ENCODE results near the gene ADORA3.

Gene ADORA3

DNA sequence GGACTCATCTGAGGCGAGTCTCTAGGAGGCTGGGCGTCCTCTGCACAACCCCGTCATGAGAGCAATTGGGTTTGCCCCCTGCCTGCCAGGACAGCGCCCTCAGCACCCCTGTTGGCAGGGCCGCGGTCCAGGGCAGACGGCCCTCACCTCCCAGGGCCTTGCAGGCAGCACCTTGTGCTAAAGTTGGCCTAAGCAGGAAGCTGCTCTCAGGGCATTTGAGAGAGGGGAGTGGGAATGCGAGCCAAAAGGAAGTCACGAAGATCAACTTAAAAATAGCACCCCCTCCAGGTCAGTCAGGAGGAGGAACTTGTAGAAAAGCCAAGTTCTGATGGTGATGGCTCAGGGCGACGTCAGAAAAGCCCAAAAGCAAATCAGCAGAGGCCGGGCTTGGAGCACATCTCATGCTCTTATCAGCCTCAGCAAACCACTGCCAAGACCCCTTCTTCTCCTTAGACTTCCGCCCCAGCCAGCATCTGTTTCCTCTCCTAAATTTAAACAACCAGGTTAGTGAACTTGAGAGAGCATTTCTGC, 12.6 kb upstream of the ADORA3 start:
- H3K9me3 Mint-ChIP-seq, result no peaks in the 10 kb centered on the region
- no peak for DNase-seq (ENCODE audit: low spot score in 2 of 2)
- peaks cover 3% of the 10 kb centered on the region for H3K36me3 Mint-ChIP-seq (ENCODE audit: insufficient read depth)
- H3K27me3 Mint-ChIP-seq, result no peaks in the 10 kb centered on the region
- peak; percentile 45 for ATAC-seq (replicated peaks; ENCODE audit: extremely low read depth, poor library complexity, severe bottlenecking)
- H3K4me3 Mint-ChIP-seq, result peak overlapping the region; percentile 68
- peaks cover 28% of the 10 kb centered on the region for H3K4me1 Mint-ChIP-seq
- H3K27ac Mint-ChIP-seq (ENCODE audit: low read depth), result no peak overlapping the region

DNA sequence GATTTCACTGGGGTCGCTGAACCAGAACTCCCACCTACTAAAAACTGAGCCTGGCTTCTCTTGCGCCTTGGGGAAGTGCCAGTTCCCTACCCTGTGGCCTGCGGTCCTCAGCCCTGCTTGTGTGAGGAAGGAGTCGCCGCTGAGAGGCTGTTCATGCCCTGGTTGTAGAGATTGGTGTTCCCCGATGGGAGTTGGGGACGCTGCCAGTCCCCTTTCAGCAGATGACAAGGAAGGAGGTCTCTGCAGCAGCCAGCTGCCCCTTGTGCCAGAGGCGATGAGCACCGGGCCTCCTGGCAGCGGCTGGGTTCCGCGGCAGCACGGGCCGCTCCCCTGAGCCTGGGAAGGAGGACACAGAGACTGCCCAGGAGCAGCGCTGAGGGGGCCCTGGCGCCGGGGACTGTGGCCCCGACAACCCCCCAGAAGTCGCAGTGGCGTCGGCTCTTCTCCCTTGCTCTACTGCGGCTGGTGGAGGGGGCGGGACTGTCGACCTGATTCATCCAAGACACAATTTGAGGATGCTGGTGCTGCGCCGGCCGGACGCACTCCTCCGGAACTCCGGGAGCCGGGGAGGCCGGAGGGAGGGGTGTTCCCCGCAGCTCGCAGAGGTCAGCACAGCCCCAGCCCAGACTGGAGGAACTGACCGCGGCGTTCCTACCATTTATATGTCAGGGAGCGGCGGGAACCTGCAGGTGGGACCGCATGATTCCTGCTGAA, 12.0 kb upstream of the ADORA3 start:
- Mint-ChIP-seq H3K4me3 (peak overlapping the region; percentile 68), H3K4me1 (peaks cover 28% of the 10 kb centered on the region), H3K27ac (ENCODE audit: low read depth) (no peak overlapping the region), H3K36me3 (ENCODE audit: insufficient read depth) (peaks cover 3% of the 10 kb centered on the region), H3K9me3 (no peaks in the 10 kb centered on the region), H3K27me3 (no peaks in the 10 kb centered on the region)
- no peak for ATAC-seq (replicated peaks; ENCODE audit: extremely low read depth, poor library complexity, severe bottlenecking)
- DNase-seq (ENCODE audit: low spot score in 2 of 2), result no peak

DNA sequence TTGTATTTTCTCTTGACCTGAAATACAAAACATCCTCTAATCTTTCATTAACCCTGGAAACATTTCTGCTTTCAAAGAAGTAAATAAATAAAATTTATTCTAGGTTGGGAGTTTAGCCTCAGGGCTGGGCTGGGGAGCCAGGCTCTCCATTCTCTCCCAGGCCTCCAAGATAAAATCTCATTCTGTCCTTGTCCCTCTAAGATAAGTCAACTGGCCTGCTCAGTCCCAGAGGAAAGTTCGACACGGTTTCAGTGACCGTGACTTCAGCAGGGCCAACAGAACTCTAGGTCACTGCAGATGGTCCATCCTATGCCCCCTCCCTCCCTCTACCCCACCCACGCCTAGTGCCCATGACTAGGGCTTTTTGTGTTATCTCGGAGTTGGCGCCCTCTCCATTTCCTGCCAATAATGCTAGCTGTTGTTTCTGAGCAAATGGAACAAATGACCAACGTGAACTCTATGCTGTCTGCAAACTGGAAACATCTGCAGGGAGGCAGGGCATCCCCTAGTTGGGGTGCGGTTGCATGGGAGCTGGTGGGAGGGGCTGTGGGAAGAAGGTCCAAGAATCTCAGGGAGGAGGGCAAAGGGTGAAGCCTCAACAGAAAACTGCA, 10.1 kb upstream of the ADORA3 start:
- Mint-ChIP-seq H3K36me3 (ENCODE audit: insufficient read depth) (peaks cover 4% of the 10 kb centered on the region), H3K4me1 (peaks cover 36% of the 10 kb centered on the region), H3K4me3 (no peak overlapping the region), H3K27me3 (no peaks in the 10 kb centered on the region), H3K9me3 (no peaks in the 10 kb centered on the region), H3K27ac (ENCODE audit: low read depth) (no peak overlapping the region)
- DNase-seq (ENCODE audit: low spot score in 2 of 2) (no peak), ATAC-seq (replicated peaks; ENCODE audit: extremely low read depth, poor library complexity, severe bottlenecking) (no peak)

DNA sequence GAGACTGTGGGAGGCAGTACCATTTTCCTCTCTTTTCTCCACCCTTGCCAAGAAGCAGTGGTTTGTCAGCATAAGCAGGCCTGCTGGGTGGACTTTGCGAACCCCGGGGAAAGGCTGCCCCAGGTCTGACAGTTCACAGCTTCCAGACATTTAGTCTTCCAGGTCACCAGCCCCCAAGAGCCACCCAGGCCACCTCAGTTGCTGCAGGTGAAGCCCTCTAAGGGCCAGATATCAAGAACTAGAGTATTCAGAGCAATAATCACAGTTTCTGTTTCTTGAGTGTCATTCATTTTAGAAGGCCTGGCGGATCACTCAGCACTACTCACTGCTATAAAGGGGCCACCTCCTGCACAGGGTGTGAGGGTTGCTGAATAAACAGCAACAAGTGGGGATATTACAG, 9.5 kb upstream of the ADORA3 start:
- Mint-ChIP-seq H3K9me3 (no peaks in the 10 kb centered on the region), H3K27ac (ENCODE audit: low read depth) (peak overlapping the region; percentile 38), H3K4me3 (no peak overlapping the region), H3K4me1 (peaks cover 39% of the 10 kb centered on the region), H3K27me3 (no peaks in the 10 kb centered on the region), H3K36me3 (ENCODE audit: insufficient read depth) (peaks cover 4% of the 10 kb centered on the region)
- ATAC-seq (replicated peaks; ENCODE audit: extremely low read depth, poor library complexity, severe bottlenecking) (no peak), DNase-seq (ENCODE audit: low spot score in 2 of 2) (no peak)

DNA sequence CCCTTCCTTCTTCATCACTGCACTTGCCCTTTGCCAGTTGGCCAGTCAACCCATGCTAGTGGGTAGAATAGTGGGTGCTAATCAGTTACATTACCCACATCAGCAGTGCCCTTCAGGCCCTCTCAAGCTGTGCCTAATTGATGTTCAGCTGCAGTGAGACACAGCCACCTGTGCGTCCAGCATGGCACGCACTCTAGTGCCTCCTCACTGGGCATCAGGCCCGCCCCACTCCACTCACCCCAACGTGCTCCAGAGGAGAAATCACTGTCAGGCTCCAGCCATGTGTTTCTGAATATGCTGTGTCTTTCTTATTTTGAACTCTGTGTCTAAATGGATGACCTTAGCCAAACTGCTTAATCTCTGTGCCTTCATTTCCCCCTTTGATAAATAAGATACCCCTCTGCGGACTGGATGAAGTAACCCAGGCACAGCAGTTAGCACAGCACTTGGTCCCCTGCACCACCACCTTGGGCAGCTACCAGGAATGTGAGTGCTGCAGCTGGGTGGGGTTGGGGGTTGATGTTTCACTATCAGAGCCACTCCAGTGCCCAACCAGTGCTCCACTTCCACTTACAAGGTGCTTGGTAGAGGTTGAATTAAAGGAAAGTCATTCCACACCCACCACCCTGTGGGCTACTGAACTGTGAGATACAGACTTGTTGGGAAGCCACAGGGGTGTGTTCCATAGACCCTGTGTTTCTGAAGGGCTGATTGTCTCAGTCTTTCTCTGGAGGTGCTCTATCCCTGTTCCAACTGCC, 8.9 kb upstream of the ADORA3 start:
- H3K9me3 Mint-ChIP-seq, result no peaks in the 10 kb centered on the region
- H3K27ac Mint-ChIP-seq (ENCODE audit: low read depth), result peak overlapping the region; percentile 38

DNA sequence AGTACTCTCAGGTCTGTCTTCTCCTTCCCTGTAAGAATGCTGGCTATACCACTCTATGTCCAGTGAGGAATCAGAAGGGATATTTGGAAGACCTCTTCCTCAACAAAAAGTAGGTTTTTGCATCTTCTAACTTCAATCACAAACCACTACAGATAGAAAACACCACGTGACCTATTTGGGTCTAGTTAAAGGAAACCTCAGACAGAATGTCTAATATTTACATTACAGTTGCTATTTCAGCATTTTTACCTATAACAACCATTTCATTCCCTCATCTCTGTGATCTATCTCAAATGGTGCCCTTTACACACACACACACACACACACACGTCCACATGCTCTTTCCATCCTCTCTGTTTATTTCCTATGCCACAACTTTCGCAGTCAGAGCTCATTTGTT, 7.9 kb upstream of the ADORA3 start:
- Mint-ChIP-seq H3K4me3 (no peak overlapping the region), H3K4me1 (peaks cover 27% of the 10 kb centered on the region), H3K27me3 (no peaks in the 10 kb centered on the region), H3K27ac (ENCODE audit: low read depth) (no peak overlapping the region), H3K36me3 (ENCODE audit: insufficient read depth) (peaks cover 4% of the 10 kb centered on the region), H3K9me3 (no peaks in the 10 kb centered on the region)
- DNase-seq (ENCODE audit: low spot score in 2 of 2), result no peak
- ATAC-seq (replicated peaks; ENCODE audit: extremely low read depth, poor library complexity, severe bottlenecking), result no peak

More for the DNA sequence above, 8.9 kb upstream of the ADORA3 start:
- H3K27me3 Mint-ChIP-seq, result no peaks in the 10 kb centered on the region
- peaks cover 4% of the 10 kb centered on the region for H3K36me3 Mint-ChIP-seq (ENCODE audit: insufficient read depth)
- ATAC-seq (replicated peaks; ENCODE audit: extremely low read depth, poor library complexity, severe bottlenecking), result no peak
- peaks cover 33% of the 10 kb centered on the region for H3K4me1 Mint-ChIP-seq
- no peak overlapping the region for H3K4me3 Mint-ChIP-seq
- DNase-seq (ENCODE audit: low spot score in 2 of 2), result no peak

DNA sequence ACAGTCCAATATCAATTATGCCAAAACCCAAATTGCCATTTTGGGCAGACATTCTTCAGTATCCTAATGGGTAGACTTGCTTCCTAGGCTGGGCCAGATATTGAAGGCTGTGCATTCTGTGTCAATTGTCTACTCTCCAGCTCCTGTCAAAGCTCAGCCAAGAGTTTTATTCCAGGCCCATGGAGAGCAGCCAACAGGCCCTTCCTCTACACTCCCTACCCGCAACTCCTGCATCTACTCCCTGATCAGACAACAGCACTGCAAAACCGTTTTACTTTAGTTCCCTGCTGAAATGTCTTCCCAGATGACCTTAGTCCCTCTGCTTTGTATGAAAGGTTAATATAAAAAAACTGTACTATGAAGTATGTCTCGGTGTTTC, 6.6 kb upstream of the ADORA3 start:
- Mint-ChIP-seq H3K4me3 (no peak overlapping the region), H3K27ac (ENCODE audit: low read depth) (no peak overlapping the region), H3K27me3 (no peaks in the 10 kb centered on the region), H3K4me1 (peaks cover 31% of the 10 kb centered on the region), H3K36me3 (ENCODE audit: insufficient read depth) (peaks cover 1% of the 10 kb centered on the region), H3K9me3 (no peaks in the 10 kb centered on the region)
- ATAC-seq (replicated peaks; ENCODE audit: extremely low read depth, poor library complexity, severe bottlenecking), result no peak
- DNase-seq (ENCODE audit: low spot score in 2 of 2), result no peak

DNA sequence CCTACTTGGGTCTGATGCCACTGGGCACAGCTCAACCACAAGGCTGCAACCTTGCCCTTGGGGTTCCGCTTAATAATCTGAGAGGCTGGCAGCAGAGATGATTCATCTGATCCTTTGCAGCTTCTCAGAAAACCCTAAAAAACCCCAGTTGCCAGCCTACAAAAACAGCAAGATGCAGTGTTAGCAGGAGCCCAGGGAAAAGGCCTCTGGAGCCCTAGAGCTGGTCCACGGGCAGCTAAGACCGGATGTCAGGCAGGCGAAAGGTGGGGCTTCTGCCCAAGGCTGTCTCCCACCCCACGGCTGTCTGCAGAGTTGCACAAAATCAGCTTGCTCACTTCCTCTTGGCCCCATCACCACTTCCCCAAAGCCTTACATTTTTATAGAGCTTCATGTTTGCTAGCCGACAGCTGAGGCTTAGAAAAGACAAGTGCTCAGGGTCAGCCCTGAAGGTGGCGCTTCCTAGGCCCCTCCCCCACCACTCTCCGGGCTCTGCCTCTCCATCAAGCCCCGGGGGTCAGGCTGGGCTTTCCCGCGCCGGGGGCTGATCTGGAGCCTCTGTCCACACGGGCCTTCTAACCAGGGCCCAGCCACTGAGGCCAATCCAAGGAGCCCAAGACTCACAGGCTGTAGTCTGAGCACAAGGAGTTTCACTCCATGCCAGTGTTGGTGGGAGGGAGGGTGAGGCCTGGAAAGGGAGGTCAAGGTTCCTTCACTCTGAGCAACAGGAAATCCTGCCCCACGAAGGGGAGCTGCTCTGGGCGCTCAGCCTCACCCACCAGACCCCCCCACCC, 4.2 kb upstream of the ADORA3 start:
- DNase-seq (ENCODE audit: low spot score in 2 of 2), result peak; percentile 29 to 39
- H3K4me3 Mint-ChIP-seq, result peak overlapping the region; percentile 72
- H3K9me3 Mint-ChIP-seq, result no peaks in the 10 kb centered on the region
- H3K27me3 Mint-ChIP-seq, result no peaks in the 10 kb centered on the region
- H3K27ac Mint-ChIP-seq (ENCODE audit: low read depth), result peak overlapping the region; percentile 83
- H3K36me3 Mint-ChIP-seq (ENCODE audit: insufficient read depth), result peaks cover 1% of the 10 kb centered on the region
- peaks cover 48% of the 10 kb centered on the region for H3K4me1 Mint-ChIP-seq
- peak; percentile 71 for ATAC-seq (replicated peaks; ENCODE audit: extremely low read depth, poor library complexity, severe bottlenecking)

DNA sequence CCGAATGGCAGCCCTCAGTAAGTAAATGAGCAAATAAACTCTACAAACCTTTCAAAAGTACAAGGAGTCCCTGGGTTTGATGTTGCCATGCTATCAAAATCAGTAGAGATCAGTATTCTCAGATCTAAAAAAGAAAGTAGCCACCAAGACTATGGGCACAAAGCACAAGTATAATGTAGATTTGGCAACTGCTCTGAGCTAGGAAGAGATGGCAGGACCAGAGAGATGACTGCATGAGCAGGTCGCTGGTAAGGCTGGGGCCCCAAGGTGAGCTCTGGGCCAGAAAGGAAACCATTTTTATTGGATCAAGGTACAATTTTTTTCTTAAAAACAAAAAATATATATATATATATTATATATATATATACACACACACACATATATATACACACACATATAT, 3.1 kb upstream of the ADORA3 start:
- Mint-ChIP-seq H3K9me3 (no peaks in the 10 kb centered on the region), H3K4me3 (no peak overlapping the region), H3K27me3 (no peaks in the 10 kb centered on the region), H3K27ac (ENCODE audit: low read depth) (peak overlapping the region; percentile 6), H3K4me1 (peaks cover 48% of the 10 kb centered on the region), H3K36me3 (ENCODE audit: insufficient read depth) (peaks cover 1% of the 10 kb centered on the region)
- no peak for DNase-seq (ENCODE audit: low spot score in 2 of 2)
- no peak for ATAC-seq (replicated peaks; ENCODE audit: extremely low read depth, poor library complexity, severe bottlenecking)

DNA sequence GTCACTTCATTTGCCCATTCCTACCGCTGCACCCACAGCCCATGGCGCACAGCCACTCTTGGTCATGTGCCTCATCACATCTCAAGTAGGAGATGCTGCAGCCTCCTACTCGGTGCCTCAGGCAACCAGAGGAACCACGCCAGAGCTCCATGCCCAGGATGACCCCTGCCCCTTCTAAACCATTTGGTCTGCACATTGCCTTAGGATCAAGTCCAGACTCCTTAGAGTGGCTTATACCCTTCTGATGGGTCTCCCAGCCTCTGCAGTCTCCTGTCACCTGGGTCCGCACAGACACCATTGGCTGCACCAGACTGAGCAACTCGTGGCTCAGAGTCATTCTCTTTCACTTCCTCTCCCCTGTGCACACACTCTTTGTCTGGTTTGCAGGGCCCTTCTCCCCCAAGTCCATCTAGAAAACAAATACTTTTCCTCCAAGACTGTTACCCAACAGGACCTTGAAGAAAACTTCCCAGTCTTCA, 2.2 kb upstream of the ADORA3 start:
- no peaks in the 10 kb centered on the region for H3K27me3 Mint-ChIP-seq
- no peak for DNase-seq (ENCODE audit: low spot score in 2 of 2)
- no peak for ATAC-seq (replicated peaks; ENCODE audit: extremely low read depth, poor library complexity, severe bottlenecking)
- H3K27ac Mint-ChIP-seq (ENCODE audit: low read depth), result peak overlapping the region; percentile 6
- H3K4me1 Mint-ChIP-seq, result peaks cover 55% of the 10 kb centered on the region
- peaks cover 1% of the 10 kb centered on the region for H3K36me3 Mint-ChIP-seq (ENCODE audit: insufficient read depth)
- H3K9me3 Mint-ChIP-seq, result no peaks in the 10 kb centered on the region
- no peak overlapping the region for H3K4me3 Mint-ChIP-seq

DNA sequence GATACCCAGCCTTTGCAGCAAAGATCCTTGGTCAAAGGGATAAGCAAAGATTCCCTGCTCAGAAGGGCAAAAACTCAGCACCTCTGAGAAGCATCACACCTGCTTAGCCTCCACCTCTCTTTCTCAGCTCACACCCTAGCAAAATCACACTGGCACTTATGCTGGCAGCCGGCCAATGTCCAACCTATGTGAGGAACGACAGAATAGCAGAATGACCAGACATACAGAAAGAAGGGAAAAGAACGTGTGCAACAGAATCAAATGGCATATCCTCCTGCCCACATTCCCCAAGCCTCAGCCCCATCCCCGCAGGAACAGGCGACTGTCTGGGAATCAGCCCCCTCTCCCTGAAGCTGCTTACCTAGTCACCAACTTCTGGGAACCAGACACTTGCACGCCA, 664 bp upstream of the ADORA3 start:
- H3K4me1 Mint-ChIP-seq, result peaks cover 49% of the 10 kb centered on the region
- no peak overlapping the region for H3K27ac Mint-ChIP-seq (ENCODE audit: low read depth)
- H3K36me3 Mint-ChIP-seq (ENCODE audit: insufficient read depth), result no peaks in the 10 kb centered on the region
- H3K9me3 Mint-ChIP-seq, result no peaks in the 10 kb centered on the region
- no peaks in the 10 kb centered on the region for H3K27me3 Mint-ChIP-seq
- peak overlapping the region; percentile 38 for H3K4me3 Mint-ChIP-seq
- ATAC-seq (replicated peaks; ENCODE audit: extremely low read depth, poor library complexity, severe bottlenecking) (no peak), DNase-seq (ENCODE audit: low spot score in 2 of 2) (no peak)

DNA sequence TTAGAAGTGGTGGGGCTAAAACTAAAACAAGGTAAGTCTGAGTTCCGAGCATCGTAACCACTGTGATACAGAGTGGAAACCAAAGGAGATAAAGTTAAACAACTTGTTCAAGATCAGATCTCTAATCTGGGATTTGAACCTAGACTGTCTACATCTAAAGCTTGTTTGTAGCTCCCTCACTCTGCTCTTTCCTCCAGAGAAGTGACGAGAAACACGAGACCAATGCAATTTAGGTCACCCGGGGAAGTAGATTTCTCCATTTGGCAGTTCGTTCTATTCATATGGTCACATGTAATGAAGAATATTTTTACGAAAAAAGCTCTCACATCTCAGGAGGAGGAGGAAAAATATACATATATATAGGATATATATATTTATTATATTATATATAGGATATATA, 1.8 kb downstream of the ADORA3 start:
- Mint-ChIP-seq H3K27ac (ENCODE audit: low read depth) (no peak overlapping the region), H3K27me3 (no peaks in the 10 kb centered on the region), H3K36me3 (ENCODE audit: insufficient read depth) (no peaks in the 10 kb centered on the region), H3K4me1 (peaks cover 40% of the 10 kb centered on the region), H3K4me3 (no peak overlapping the region), H3K9me3 (no peaks in the 10 kb centered on the region)
- no peak for DNase-seq (ENCODE audit: low spot score in 2 of 2)
- no peak for ATAC-seq (replicated peaks; ENCODE audit: extremely low read depth, poor library complexity, severe bottlenecking)

All from central memory CD8-positive, alpha-beta T cell (primary cell).